ENCODE data around the gene PRR9. TPM values are rescaled to one million over a fixed set of nuclear protein-coding genes. Genes with fewer than 3 reads are reported as not detected.

PRR9 gene, protein sequence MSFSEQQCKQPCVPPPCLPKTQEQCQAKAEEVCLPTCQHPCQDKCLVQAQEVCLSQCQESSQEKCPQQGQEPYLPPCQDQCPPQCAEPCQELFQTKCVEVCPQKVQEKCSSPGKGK
- polyA plus RNA-seq, result not detected in 2 replicates
- polyA minus RNA-seq, result not detected in 2 replicates

DNA sequence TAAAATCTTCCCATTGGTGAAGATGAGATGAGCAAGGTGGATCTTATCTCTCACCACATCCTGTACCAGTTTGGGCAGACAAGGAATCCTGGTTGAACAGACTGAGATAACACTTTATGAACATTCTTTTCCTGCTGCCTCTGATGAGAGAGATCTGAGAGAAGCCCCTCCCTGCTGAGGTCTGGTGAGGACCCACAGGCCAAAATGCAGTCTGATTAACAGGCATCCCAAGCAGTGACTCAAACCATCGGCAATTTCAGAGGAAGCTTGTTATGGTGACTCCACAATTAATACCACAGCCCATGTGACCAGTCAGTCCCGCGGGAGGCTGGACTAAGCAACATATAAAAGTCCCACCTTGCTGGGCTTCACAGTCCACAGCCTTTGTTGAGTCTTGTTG lies at the start of gene PRR9:
PRR9 (plus strand) TSS at position 373 of the 400 bp plus-strand sequence. CDS start 561 bp downstream, outside the sequence.
- no peaks in the 10 kb centered on the region for H3K36me3 ChIP-seq (ENCODE audit: insufficient read depth, low read length)
- H3K27me3 ChIP-seq (ENCODE audit: insufficient read depth, low read depth, low read length), result no peaks in the 10 kb centered on the region
- H3K9me2 ChIP-seq (ENCODE audit: insufficient read depth, low read length), result no peaks in the 10 kb centered on the region
- H3K9ac ChIP-seq (ENCODE audit: low read length), result no peak within 1 kb of the TSS
- H4K20me1 ChIP-seq (ENCODE audit: insufficient read depth), result no peaks in the 10 kb centered on the region
- TF ChIP-seq EZH2 (IDR thresholded peaks at IDR 0.05; ENCODE audit: borderline replicate concordance, insufficient read depth, low read length, poor library complexity, severe bottlenecking) (no peak), MXI1 (conservative IDR thresholded peaks at IDR 0.05; ENCODE audit: poor library complexity, severe bottlenecking) (no peak), SMC3 (conservative IDR thresholded peaks at IDR 0.05; ENCODE audit: poor library complexity) (no peak), RAD21 (conservative IDR thresholded peaks at IDR 0.05) (no peak)
- TF ChIP-seq, protein P1, sequence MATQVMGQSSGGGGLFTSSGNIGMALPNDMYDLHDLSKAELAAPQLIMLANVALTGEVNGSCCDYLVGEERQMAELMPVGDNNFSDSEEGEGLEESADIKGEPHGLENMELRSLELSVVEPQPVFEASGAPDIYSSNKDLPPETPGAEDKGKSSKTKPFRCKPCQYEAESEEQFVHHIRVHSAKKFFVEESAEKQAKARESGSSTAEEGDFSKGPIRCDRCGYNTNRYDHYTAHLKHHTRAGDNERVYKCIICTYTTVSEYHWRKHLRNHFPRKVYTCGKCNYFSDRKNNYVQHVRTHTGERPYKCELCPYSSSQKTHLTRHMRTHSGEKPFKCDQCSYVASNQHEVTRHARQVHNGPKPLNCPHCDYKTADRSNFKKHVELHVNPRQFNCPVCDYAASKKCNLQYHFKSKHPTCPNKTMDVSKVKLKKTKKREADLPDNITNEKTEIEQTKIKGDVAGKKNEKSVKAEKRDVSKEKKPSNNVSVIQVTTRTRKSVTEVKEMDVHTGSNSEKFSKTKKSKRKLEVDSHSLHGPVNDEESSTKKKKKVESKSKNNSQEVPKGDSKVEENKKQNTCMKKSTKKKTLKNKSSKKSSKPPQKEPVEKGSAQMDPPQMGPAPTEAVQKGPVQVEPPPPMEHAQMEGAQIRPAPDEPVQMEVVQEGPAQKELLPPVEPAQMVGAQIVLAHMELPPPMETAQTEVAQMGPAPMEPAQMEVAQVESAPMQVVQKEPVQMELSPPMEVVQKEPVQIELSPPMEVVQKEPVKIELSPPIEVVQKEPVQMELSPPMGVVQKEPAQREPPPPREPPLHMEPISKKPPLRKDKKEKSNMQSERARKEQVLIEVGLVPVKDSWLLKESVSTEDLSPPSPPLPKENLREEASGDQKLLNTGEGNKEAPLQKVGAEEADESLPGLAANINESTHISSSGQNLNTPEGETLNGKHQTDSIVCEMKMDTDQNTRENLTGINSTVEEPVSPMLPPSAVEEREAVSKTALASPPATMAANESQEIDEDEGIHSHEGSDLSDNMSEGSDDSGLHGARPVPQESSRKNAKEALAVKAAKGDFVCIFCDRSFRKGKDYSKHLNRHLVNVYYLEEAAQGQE (IDR thresholded peaks at IDR 0.05; ENCODE audit: borderline replicate concordance), result no peak
- TF ChIP-seq, protein P2, sequence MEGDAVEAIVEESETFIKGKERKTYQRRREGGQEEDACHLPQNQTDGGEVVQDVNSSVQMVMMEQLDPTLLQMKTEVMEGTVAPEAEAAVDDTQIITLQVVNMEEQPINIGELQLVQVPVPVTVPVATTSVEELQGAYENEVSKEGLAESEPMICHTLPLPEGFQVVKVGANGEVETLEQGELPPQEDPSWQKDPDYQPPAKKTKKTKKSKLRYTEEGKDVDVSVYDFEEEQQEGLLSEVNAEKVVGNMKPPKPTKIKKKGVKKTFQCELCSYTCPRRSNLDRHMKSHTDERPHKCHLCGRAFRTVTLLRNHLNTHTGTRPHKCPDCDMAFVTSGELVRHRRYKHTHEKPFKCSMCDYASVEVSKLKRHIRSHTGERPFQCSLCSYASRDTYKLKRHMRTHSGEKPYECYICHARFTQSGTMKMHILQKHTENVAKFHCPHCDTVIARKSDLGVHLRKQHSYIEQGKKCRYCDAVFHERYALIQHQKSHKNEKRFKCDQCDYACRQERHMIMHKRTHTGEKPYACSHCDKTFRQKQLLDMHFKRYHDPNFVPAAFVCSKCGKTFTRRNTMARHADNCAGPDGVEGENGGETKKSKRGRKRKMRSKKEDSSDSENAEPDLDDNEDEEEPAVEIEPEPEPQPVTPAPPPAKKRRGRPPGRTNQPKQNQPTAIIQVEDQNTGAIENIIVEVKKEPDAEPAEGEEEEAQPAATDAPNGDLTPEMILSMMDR (IDR thresholded peaks at IDR 0.05; ENCODE audit: poor library complexity, severe bottlenecking), result no peak
- no peak within 1 kb of the TSS for H3K4me3 ChIP-seq (ENCODE audit: low read length)
- H3F3A ChIP-seq (ENCODE audit: insufficient read depth, low read length, poor library complexity, severe bottlenecking), result no peaks in the 10 kb centered on the region
- no peak within 1 kb of the TSS for H3K4me2 ChIP-seq (ENCODE audit: low read length)
- H3K9me3 ChIP-seq (ENCODE audit: low read length), result no peaks in the 10 kb centered on the region
- no peak within 1 kb of the TSS for H3K27ac ChIP-seq (ENCODE audit: low read length)
- no peak within 1 kb of the TSS for H2AFZ ChIP-seq (ENCODE audit: low read depth, low read length)
- no peaks in the 10 kb centered on the region for H3K79me2 ChIP-seq (replicated peaks; ENCODE audit: insufficient read depth, low read length)

DNA sequence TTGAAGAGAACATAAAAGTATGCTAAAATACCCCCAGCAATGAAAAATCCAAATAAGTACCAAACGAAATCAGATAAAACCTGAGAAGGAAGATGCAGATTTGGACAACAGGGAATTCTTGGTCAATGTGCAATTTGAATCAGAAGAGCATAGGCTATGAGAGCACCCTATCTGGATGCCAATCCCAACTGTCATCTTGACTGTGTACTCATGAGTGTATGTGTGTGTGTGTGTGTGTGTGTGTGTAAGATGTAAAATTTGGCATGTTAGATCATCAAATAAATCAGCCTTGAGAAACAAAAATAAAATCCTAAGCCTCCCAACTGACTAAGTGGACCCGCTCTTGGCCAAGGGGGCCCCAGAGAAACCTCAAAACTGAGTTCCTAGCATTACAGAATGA lies 48.7 kb upstream of the PRR9 start:
- Histone ChIP-seq H4K20me1 (ENCODE audit: insufficient read depth) (no peaks in the 10 kb centered on the region), H3K27ac (ENCODE audit: low read length) (no peak overlapping the region), H3K9me3 (ENCODE audit: low read length) (no peaks in the 10 kb centered on the region), H3F3A (ENCODE audit: insufficient read depth, low read length, poor library complexity, severe bottlenecking) (no peaks in the 10 kb centered on the region), H3K27me3 (ENCODE audit: insufficient read depth, low read depth, low read length) (no peaks in the 10 kb centered on the region), H3K4me3 (ENCODE audit: low read length) (no peak overlapping the region), H2AFZ (ENCODE audit: low read depth, low read length) (no peak overlapping the region), H3K9ac (ENCODE audit: low read length) (no peak overlapping the region), H3K79me2 (replicated peaks; ENCODE audit: insufficient read depth, low read length) (no peaks in the 10 kb centered on the region), H3K36me3 (ENCODE audit: insufficient read depth, low read length) (no peaks in the 10 kb centered on the region), H3K9me2 (ENCODE audit: insufficient read depth, low read length) (no peaks in the 10 kb centered on the region), H3K4me2 (ENCODE audit: low read length) (no peak overlapping the region)
- TF ChIP-seq, protein P2 (IDR thresholded peaks at IDR 0.05; ENCODE audit: poor library complexity, severe bottlenecking), result no peak
- TF ChIP-seq EP300 (conservative IDR thresholded peaks at IDR 0.05; ENCODE audit: poor library complexity, severe bottlenecking) (no peak), POLR2AphosphoS5 (IDR thresholded peaks at IDR 0.05) (no peak), EZH2 (IDR thresholded peaks at IDR 0.05; ENCODE audit: borderline replicate concordance, insufficient read depth, low read length, poor library complexity, severe bottlenecking) (no peak), RAD21 (conservative IDR thresholded peaks at IDR 0.05) (no peak), SMC3 (conservative IDR thresholded peaks at IDR 0.05; ENCODE audit: poor library complexity) (no peak), TAF1 (IDR thresholded peaks at IDR 0.05; ENCODE audit: low read depth) (no peak), MXI1 (conservative IDR thresholded peaks at IDR 0.05; ENCODE audit: poor library complexity, severe bottlenecking) (no peak)
- TF ChIP-seq, protein P1 (IDR thresholded peaks at IDR 0.05; ENCODE audit: borderline replicate concordance), result no peak

Data from neural cell (in vitro differentiated cells).